Measurements from ENCODE around the gene APBA3.

- TF ChIP-seq POLR2A (IDR thresholded peaks at IDR 0.05; ENCODE audit: low read depth, low read length) (no peak), TAF1 (IDR thresholded peaks at IDR 0.05; ENCODE audit: borderline replicate concordance, low read depth, low read length) (no peak), POLR2AphosphoS5 (IDR thresholded peaks at IDR 0.05; ENCODE audit: low read depth, low read length) (no peak)
Measured at GRCh38 chr19:3738477-3739220, 22.8 kb downstream of the APBA3 start.

Measured in GM12892 (cell line).